Activated T-helper 1 cell treated with anti-CD3 and anti-CD28 coated beads, Interleukin-12 subunit alpha, Interleukin-12 subunit beta, Interleukin-2, Interleukin-4 antibody, amounts not matched to agents 30 ng/mL and 10 ng/mL and 1 ng/mL, durations not matched to agents 14 hours and 24 hours and 36 hours (primary cell): ENCODE results near the gene SSX7. TPM values are rescaled to one million over a fixed set of nuclear protein-coding genes. Genes with fewer than 3 reads are reported as not detected.
"Not testable (repeated sequence)": the region's sequence is repeated elsewhere in the genome, so short reads cannot be mapped to it uniquely, and the experiment has no call there.

Experiments used
- DNase-seq: peaks from one replicate; pipeline ENCODE4 v3.0.0; 2021; ENCODE audit warnings: low spot score
- H3K27ac Mint-ChIP-seq: one replicate; pipeline ENCODE4 v1.8.0; 2021; ENCODE audit warnings: mild to moderate bottlenecking, mixed read lengths
- H3K27me3 Mint-ChIP-seq: one replicate; pipeline ENCODE4 v1.8.0; 2022; ENCODE audit warnings: mild to moderate bottlenecking, moderate library complexity, mixed read lengths; ENCODE audit not compliant: insufficient read depth
- H3K36me3 Mint-ChIP-seq: one replicate; pipeline ENCODE4 v1.8.0; 2021; ENCODE audit warnings: low read depth, mixed read lengths
- H3K4me1 Mint-ChIP-seq: one replicate; pipeline ENCODE4 v1.8.0; 2021; ENCODE audit warnings: low read depth, mixed read lengths
- H3K4me3 Mint-ChIP-seq: one replicate; pipeline ENCODE4 v1.8.0; 2021; ENCODE audit warnings: mild to moderate bottlenecking, moderate library complexity, mixed read lengths
- H3K9me3 Mint-ChIP-seq: one replicate; pipeline ENCODE4 v1.8.0; 2021; ENCODE audit warnings: mixed read lengths
- intact Hi-C: fragments of 100-400 bp; cut with micrococcal nuclease; formaldehyde crosslinking; loops from one replicate; pipeline ENCODE4 v1.15.1; 2024
- total RNA-seq: library from RNA; stranded (reverse); gene quantifications from 2 replicates; pipeline ENCODE4 v1.2.3, GENCODE V29; 2022

Gene SSX7, protein sequence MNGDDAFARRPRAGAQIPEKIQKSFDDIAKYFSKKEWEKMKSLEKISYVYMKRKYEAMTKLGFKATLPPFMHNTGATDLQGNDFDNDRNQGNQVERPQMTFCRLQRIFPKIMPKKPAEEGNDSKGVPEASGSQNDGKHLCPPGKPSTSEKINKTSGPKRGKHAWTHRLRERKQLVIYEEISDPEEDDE
- not detected in 2 replicates for total RNA-seq

- H3K27ac Mint-ChIP-seq, H3K36me3 Mint-ChIP-seq, H3K4me3 Mint-ChIP-seq, DNase-seq, H3K9me3 Mint-ChIP-seq, intact Hi-C loops, H3K27me3 Mint-ChIP-seq, H3K4me1 Mint-ChIP-seq: not testable (repeated sequence)
Observed at GRCh38 chrX:52654800-52655199, at the start of gene SSX7. SSX7 (minus strand) TSS chrX:52654900; CDS start chrX:52653472, 1,428 bp downstream.

DNA sequence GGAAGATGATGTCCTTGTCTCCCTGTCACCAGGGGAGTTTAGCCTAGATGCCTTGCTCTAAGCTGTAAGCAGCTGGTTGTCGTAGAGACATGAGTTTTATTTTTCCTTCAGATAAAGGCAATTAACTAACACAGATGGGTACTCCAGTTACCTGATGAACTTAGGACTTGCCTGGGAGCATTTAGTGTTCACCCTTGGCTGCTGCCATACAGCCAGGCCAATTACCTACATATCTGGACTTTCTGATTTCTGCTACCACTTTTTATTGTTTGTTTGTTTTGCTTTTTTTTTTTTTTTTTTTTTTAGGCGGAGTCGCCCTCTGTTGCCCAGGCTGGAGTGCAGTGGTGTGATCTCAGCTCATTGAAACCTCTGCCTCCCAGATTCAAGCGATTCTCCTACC is 37.3 kb upstream of the SSX7 start:
- H3K4me1 Mint-ChIP-seq, H3K9me3 Mint-ChIP-seq, intact Hi-C loops, H3K4me3 Mint-ChIP-seq, H3K27me3 Mint-ChIP-seq, H3K36me3 Mint-ChIP-seq, DNase-seq, H3K27ac Mint-ChIP-seq: not testable (repeated sequence)

DNA sequence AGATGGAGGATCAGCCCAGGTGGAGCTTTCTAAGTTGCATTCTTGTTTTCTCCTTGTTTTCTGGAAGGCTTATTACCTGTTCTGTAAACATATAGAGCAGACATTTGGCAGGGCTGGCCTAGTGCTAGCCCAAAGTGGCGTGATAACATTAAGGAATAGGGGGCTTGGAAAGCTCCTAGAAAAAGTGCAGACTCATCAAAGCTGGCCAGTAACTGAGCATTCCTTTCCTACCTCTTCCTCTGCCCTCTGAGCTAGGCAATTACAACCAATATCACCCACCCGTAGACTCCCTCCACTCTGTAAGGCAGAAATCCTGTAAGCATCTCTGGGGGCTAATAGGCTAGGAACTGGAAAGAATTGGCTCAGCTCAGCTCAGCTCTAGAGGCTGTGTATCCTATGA is 7.5 kb upstream of the SSX7 start:
- H3K27ac Mint-ChIP-seq, intact Hi-C loops, H3K9me3 Mint-ChIP-seq, H3K36me3 Mint-ChIP-seq, DNase-seq, H3K27me3 Mint-ChIP-seq, H3K4me1 Mint-ChIP-seq, H3K4me3 Mint-ChIP-seq: not testable (repeated sequence)

- DNase-seq, H3K36me3 Mint-ChIP-seq, H3K9me3 Mint-ChIP-seq, H3K4me3 Mint-ChIP-seq, H3K27me3 Mint-ChIP-seq, H3K4me1 Mint-ChIP-seq, H3K27ac Mint-ChIP-seq, intact Hi-C loops: not testable (repeated sequence)
Observed at GRCh38 chrX:52655475-52655874, 775 bp upstream of the SSX7 start.

- H3K27me3 Mint-ChIP-seq, H3K9me3 Mint-ChIP-seq, H3K36me3 Mint-ChIP-seq, DNase-seq, H3K27ac Mint-ChIP-seq, intact Hi-C loops, H3K4me1 Mint-ChIP-seq, H3K4me3 Mint-ChIP-seq: not testable (repeated sequence)
Observed at GRCh38 chrX:52650676-52651075, 4.0 kb downstream of the SSX7 start.

GRCh38 chrX:52648956-52649355 is 5.7 kb downstream of the SSX7 start:
- H3K4me3 Mint-ChIP-seq, H3K4me1 Mint-ChIP-seq, DNase-seq, H3K27me3 Mint-ChIP-seq, H3K27ac Mint-ChIP-seq, intact Hi-C loops, H3K9me3 Mint-ChIP-seq, H3K36me3 Mint-ChIP-seq: not testable (repeated sequence)

DNA sequence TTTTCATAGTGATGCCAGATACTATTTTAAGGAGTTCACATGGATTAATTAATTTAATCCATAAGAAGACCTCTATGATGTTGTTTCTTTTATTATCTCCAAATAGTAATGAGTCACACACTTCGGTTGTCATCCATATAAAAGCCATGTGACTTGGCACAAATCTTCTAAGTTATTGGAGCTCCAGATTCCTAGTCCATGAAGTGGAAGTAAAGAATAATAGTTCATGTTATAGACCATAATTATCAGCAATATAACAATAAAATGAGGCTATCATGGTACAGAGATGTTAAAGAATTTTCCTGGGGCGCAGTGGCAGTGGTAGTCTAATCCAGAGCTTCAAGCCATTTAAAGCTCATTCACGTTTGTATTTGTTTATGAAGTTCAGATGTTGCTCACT is 26.2 kb downstream of the SSX7 start:
- H3K36me3 Mint-ChIP-seq, H3K4me1 Mint-ChIP-seq, H3K9me3 Mint-ChIP-seq, H3K27me3 Mint-ChIP-seq, intact Hi-C loops, H3K27ac Mint-ChIP-seq, DNase-seq, H3K4me3 Mint-ChIP-seq: not testable (repeated sequence)

DNA sequence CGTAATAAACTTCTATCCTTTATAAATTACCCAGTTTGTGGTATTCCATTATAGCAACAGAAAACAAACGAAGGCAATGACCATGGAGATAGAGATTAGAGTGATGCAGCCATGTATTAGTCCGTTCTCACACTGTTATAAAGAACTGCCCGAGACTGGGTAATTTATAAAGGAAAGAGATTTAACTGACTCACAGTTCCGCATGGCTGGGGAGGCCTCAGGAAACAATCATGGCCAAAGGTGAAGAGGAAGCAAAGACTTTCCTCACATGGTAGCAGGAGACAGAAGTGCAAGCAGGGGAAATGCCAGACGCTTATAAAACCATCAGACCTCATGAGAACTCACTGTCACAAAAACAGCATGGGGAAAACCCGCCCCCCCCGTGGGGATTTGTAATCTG is 34.0 kb downstream of the SSX7 start:
- H3K27me3 Mint-ChIP-seq, intact Hi-C loops: not testable (repeated sequence)

GRCh38 chrX:52608961-52609360 is 45.7 kb downstream of the SSX7 start:
- H3K27me3 Mint-ChIP-seq: no peaks in the 10 kb centered on the region
- H3K4me3 Mint-ChIP-seq: no peak overlapping the region
- intact Hi-C loops: no loop called here
- H3K36me3 Mint-ChIP-seq: no peaks in the 10 kb centered on the region
- DNase-seq: no peak
- H3K27ac Mint-ChIP-seq: no peak overlapping the region
- no peaks in the 10 kb centered on the region for H3K4me1 Mint-ChIP-seq
- no peaks in the 10 kb centered on the region for H3K9me3 Mint-ChIP-seq

More for the DNA sequence above, 34.0 kb downstream of the SSX7 start:
- not testable (repeated sequence) for DNase-seq, H3K9me3 Mint-ChIP-seq, H3K27ac Mint-ChIP-seq, H3K4me3 Mint-ChIP-seq, H3K4me1 Mint-ChIP-seq, H3K36me3 Mint-ChIP-seq

DNA sequence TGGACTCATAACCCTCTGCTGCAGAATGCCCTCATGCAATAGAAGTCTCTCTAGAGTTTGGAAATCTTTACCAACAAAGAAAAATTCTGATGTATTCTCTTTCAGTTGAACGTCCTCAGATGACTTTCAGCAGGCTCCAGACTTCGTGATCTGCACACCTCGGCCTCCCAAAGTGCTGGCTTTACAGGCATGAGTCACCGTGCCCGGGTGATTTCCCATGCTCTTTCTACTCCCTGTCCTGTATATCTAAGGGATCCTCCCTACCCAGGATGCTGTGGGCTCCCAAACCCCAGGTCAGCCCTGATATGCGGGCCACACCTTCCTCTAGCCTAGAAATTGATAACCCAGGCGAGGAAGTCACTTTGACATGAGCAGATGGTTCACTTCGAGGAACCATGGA is 51.5 kb downstream of the SSX7 start:
- DNase-seq, H3K9me3 Mint-ChIP-seq, intact Hi-C loops, H3K27ac Mint-ChIP-seq, H3K36me3 Mint-ChIP-seq, H3K27me3 Mint-ChIP-seq, H3K4me3 Mint-ChIP-seq, H3K4me1 Mint-ChIP-seq: not testable (repeated sequence)

DNA sequence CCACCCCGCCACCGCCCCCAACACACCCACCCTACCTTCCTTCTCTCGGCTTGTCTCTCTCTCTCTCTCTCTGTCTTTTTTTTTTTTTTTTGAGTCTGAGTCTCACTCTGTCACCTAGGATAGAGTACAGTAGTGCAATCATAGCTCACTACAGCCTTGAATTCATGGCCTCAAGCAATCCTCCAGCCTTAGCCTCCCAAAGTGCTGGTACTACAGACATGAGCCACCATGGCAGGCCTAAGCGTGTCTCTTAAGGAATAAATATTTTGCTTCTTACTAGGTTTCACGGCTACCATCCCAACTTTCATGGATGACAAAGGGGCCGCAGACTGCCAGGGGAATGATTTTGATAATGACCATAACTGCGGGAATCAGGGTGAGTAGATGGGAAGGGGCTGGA is 55.8 kb downstream of the SSX7 start:
- Mint-ChIP-seq H3K4me3 (no peak overlapping the region), H3K27me3 (no peaks in the 10 kb centered on the region), H3K36me3 (no peaks in the 10 kb centered on the region), H3K4me1 (no peaks in the 10 kb centered on the region), H3K9me3 (no peaks in the 10 kb centered on the region), H3K27ac (no peak overlapping the region)
- DNase-seq: no peak
- intact Hi-C loops: no loop called here

- Mint-ChIP-seq H3K9me3 (no peaks in the 10 kb centered on the region), H3K27ac (no peak overlapping the region), H3K4me3 (no peak overlapping the region), H3K4me1 (no peaks in the 10 kb centered on the region), H3K27me3 (no peaks in the 10 kb centered on the region), H3K36me3 (no peaks in the 10 kb centered on the region)
- intact Hi-C loops: no loop called here
- DNase-seq: no peak
Observed at GRCh38 chrX:52594658-52595057, 60.0 kb downstream of the SSX7 start.
